GM19099 (cell line): ENCODE measurements around the gene KIF16B.

Experiments
- POLR2A ChIP-seq: IDR thresholded peaks from 3 replicates; pipeline ENCODE4 v1.6.1; 2011; ENCODE audit warnings: low read depth; ENCODE audit not compliant: insufficient read length; ENCODE audit errors: extremely low read depth

KIF16B gene

GRCh38 chr20:16548068-16548672, 25.1 kb downstream of the KIF16B start:
- TF ChIP-seq POLR2A: no peak

DNA sequence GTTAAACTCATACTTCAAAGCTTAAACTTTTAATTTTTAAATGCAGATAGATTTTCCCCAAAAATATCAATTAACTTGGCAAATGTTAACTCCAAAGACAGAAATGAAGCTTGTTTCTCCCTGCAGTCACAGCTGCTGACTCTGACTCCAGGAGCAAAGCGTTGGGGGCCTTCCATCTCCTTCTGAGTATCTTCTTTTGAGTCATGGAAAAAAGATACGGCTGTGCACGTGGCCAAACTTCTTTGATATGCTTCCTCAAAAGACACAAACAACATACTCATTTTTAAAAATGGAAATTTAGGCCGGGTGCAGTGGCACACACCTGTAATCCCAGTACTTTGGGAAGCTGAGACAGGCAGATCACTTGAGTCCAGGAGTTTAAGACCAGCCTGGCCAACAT, 28.3 kb downstream of the KIF16B start:
- TF ChIP-seq POLR2A: no peak

DNA sequence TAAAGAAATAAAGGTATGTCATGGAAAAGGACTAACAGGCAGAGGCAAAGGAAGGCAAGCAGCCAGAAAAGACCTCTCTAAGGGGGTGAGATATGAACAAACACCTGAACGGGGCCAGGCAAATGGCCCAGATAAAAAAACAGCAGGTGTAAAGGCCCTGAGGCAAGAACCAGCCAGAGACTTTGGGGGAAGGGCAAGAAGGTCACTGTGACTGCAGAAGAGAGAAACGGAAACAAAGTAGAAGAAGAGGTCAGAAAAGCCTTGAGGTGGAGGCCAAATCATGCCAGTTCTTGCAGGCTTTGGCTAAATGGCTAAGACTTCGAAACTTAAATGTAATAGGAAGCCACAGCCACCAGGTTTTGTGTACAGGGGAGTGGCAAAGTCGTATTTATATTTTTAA, 30.8 kb downstream of the KIF16B start:
- no peak for TF ChIP-seq POLR2A

DNA sequence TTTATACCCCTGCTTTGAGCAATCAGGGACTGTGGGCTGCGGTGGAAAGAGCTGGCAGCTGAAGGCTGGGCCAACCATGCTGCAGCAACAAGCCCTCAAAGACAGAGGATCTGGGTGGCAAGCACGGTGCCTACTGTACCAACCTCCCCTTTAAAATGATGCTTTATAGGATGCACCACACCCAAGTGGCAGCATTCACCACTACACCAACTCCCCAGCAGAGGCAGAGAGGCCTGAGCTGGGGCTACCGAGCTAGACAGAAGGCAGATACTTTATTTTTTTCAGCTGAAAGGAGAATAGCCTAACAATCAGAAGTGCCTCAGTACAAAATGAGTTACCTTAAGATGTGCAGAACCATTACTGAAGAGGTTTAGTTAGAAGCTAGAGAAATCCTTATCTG, 31.4 kb downstream of the KIF16B start:
- no peak for TF ChIP-seq POLR2A

DNA sequence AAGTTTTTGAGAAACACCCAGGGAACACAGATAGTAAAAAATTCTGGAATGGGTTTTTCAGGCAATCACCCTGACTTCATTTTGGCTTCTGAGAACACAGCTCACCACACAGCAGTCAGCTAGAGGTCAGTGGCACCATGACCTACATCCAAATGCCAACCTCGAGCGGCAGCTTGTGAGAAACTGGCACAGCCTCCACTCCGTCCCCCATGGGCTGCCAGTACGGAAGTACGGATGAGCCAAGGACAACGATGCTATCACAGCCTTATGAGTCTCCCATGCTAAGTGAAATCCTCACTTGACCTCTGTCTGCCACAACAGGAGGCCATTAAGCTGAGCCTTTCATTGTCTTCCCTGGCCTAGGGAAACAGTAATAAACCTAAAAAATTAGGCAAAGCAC, 32.0 kb downstream of the KIF16B start:
- TF ChIP-seq POLR2A: no peak

- no peak for TF ChIP-seq POLR2A
Observed at GRCh38 chr20:16539280-16540021, 33.8 kb downstream of the KIF16B start.

DNA sequence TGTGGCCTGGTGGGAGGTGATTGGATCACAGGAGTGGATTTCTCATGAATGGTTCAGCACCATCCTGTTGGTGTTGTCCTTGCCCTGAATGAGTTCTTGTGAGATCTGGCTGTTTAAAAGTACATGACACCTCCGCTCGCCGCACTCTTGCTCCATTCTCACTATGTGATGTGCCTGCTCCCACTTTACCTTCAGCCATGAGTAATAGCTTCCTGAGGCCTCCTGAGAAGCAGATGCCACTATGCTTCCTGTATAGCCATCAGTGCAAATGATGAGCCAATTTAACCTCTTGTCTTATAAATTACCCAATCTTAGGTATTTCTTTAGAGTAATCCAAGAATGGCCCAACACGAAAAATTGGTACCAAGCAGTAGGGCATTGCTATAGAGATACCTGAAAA, 34.5 kb downstream of the KIF16B start:
- no peak for TF ChIP-seq POLR2A

DNA sequence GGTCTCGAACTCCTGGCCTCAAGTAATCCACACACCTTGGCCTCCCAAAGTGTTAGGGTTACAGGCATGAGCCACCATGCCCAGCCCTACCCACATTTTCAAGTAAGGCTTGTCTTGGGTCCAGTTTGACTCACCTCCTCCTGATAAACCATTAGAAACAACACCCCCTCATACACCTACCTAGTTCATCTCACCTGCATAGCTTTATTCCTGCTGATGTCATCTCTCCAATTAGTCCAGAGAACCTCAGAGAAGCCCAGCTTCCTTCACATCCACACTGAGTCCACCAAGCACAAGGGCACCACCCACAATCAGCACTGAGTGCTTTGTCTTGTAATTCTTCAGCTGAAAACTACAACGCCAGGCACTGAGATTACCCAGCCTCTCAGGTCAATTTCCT, 35.3 kb downstream of the KIF16B start:
- no peak for TF ChIP-seq POLR2A

DNA sequence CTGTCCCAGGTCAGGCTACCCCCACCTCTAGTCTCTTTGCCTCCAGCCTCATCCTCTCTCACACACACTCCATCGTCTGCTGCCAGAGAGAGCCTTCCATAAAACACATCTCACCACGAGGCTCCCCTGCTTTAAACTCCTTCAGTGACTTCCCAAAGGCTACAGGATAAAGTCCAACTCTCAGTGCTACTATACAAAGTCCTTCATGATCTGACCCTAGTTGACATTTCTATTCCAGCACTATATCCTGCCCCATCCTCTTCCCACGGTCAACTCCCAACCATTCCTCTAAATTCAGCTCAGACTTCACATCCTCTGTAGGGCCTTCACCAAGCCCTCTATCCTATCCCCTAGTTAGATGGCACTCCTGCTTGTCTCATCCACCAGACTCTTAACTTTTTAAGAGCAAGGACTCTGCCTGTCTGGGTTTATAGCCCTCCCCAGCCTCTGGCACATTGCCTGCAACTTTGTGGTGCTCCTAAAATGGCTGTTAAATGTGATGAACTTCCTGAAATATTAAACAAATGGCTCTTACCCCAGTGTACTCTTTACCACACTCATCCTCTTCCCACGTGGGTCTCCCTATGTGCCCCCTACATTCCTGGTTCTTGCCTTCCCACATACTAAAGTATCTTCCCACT, 36.1 kb downstream of the KIF16B start:
- TF ChIP-seq POLR2A: no peak

DNA sequence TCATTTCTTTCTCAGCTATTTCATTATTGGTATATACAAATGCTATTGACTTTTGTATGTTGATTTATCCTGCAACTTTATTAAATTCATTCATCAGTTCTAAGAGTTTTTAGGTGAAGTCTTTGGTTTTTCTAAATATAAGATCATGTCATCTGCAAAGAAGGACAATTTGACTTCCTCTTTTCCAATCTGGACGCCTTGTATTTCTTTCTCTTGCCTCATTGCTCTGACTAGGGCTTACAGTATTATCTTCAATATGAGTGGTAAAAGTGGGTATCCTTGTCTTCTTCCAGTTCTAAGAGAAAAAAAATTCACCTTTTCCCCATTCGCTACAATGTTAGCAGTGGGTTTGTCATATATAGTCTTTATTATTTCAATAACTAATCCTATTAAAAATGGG, 38.0 kb downstream of the KIF16B start:
- TF ChIP-seq POLR2A: no peak

DNA sequence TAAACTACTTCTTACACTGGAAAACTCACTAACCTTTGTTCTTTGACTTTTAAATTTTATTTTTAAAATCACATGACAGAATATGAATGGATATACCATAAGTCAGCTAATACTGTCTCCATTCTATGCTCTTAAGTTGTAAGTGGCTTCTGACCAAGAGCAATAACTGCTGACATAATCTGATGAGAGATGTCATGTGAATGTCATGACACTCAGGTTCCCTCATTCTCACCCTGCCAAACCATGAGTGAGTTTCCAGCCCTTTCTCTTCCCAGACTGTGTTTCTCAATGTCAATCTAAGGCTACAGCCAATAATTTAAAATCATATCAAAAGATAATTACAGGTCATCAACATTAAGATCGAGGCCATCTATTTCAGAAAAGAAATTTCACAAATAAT, 39.7 kb downstream of the KIF16B start:
- no peak for TF ChIP-seq POLR2A

- TF ChIP-seq POLR2A: no peak
Observed at GRCh38 chr20:16531485-16531884, 41.8 kb downstream of the KIF16B start.

DNA sequence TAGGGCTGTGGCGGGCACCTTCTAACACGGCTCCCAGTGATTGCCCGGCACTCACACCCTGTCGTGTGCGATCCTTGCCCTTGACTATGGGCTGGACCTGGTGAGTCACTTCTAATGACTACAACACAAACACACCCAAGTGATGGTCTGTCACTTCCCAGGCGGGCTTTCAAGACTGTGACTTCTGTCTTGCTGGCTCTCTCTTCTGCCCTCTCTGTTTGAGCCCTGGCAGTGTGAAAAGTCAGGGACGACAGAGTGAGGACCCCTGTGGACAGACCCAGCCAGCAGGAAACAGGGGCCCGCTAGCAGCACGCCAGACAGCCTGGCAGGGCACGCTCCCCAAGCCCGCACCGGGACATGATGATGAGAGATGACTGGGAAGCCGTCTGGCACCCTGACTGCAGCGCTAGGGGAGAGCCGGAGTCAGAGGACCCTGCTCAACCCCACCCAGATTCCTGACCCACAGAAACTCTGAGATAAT, 43.0 kb downstream of the KIF16B start:
- TF ChIP-seq POLR2A: no peak

DNA sequence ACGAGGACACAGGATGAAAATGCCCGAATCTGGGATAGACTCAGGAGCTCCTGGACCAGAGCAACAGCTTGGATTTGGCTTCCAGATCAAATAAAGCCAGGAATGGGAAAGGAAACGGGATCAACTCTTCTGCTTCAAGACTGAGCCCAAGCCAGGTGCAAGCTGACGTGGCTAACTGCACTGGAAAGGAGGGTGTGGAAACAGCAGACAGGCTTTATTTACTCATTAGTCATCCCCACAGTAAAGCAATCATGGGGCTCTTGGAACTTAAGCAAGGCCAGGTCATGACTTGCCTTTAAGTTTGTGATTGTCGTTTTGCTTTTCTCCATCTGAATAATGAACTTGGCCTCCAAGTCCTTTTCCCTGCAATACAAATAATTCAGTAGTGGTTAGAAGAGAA, 45.2 kb downstream of the KIF16B start:
- no peak for TF ChIP-seq POLR2A

GRCh38 chr20:16527438-16527837, 45.8 kb downstream of the KIF16B start:
- no peak for TF ChIP-seq POLR2A

- TF ChIP-seq POLR2A: no peak
Observed at GRCh38 chr20:16526433-16527380, 46.5 kb downstream of the KIF16B start.

DNA sequence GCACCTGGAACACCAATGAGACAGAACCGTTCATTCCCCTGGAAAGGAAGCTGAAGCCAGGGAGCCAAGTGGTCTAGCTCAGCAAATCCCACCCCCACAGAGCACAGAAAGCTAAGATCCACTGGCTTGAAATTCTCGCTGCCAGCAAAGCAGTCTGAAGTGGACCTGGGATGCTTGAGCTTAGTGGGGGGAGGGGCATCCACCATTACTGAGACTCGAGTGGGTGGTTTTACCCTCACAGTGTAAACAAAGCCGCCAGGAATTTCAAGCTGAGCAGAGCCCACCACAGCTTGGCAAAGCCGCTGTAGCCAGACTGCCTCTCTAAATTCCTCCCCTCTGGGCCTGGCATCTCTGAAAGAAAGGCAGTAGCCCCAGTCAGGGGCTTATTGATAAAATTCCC, 53.1 kb downstream of the KIF16B start:
- TF ChIP-seq POLR2A: no peak
